Vagina (tissue), 2 donors: Measurements from ENCODE around the gene CDH4.

Source experiments
- POLR2A ChIP-seq, 2 donors: fragments of 450-650 bp; IDR thresholded peaks; one replicate each; pipeline ENCODE4 v1.6.1; 2017; ENCODE audit warnings: antibody characterized with exemption in 2 of 2, mild to moderate bottlenecking in 2 of 2, moderate library complexity in 2 of 2
- POLR2AphosphoS5 ChIP-seq, 2 donors: sonication (generic); formaldehyde crosslinking; IDR thresholded peaks; one replicate each; pipeline ENCODE4 v1.9.0; 2017; ENCODE audit warnings: antibody characterized with exemption in 2 of 2, mild to moderate bottlenecking in 2 of 2, low read depth in 1 of 2; ENCODE audit not compliant: insufficient read depth in 1 of 2
- TF ChIP-seq, protein P1 (sequence below), 3 experiments: fragments of 450-650 bp in 2 of 3; fragments of 200-600 bp in 1 of 3; sonication (generic) in 1 of 3; IDR thresholded peaks; one replicate each; pipeline ENCODE4 v1.5.1; 2017 to 2019; ENCODE audit warnings: antibody characterized with exemption in 3 of 3, mild to moderate bottlenecking in 2 of 3, moderate library complexity in 2 of 3

DNA sequence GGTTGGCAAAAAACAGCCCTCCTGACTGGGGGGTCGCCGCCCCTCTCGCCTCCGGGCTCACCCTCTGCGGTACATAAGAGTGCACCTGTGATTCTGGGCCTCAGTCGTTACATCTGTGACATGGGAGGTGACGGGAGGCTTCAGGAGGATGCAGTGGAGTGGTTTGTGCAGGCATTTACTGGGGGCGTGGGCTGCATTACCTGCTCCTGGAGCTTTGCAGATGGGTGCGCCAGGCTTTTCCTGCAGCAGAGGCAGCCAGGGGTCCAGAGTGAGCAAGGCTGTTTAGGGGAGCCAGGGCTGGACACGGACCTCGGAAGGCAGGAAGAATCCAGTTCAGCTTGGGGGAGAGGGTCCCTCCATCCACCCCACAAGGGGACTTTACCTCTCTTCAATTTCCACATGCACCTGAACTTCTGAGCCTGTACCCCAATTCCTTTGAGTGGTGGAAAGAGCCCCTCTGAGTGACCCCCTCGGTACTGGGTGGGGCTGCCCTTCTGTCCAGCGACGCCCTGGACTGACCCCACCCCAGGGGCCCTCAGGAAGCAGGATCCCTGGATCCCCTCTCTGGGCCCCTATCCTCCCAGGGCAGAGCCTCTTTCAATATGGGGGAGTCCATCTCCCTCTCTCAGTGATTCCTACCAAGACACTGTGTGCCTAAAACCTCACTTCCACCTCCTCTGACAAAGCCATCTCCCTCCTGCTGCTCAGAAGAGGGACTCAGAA, 679.6 kb downstream of the CDH4 start:
- TF ChIP-seq, protein P1, sequence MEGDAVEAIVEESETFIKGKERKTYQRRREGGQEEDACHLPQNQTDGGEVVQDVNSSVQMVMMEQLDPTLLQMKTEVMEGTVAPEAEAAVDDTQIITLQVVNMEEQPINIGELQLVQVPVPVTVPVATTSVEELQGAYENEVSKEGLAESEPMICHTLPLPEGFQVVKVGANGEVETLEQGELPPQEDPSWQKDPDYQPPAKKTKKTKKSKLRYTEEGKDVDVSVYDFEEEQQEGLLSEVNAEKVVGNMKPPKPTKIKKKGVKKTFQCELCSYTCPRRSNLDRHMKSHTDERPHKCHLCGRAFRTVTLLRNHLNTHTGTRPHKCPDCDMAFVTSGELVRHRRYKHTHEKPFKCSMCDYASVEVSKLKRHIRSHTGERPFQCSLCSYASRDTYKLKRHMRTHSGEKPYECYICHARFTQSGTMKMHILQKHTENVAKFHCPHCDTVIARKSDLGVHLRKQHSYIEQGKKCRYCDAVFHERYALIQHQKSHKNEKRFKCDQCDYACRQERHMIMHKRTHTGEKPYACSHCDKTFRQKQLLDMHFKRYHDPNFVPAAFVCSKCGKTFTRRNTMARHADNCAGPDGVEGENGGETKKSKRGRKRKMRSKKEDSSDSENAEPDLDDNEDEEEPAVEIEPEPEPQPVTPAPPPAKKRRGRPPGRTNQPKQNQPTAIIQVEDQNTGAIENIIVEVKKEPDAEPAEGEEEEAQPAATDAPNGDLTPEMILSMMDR (IDR thresholded peaks at IDR 0.05), result no peak
- no peak for TF ChIP-seq POLR2AphosphoS5 (IDR thresholded peaks at IDR 0.05; ENCODE audit: insufficient read depth in 1 of 2, low read depth in 1 of 2)
- TF ChIP-seq POLR2A (IDR thresholded peaks at IDR 0.05), result no peak
